HG03571 (cell line): ENCODE data around the gene AP1B1.
"Not testable (repeated sequence)": the region's sequence is repeated elsewhere in the genome, so short reads cannot be mapped to it uniquely, and the experiment has no call there.

ENCODE experiments used
- ATAC-seq: cut with Tn5 transposase; IDR thresholded peaks from one replicate; pipeline ENCODE4 v1.9.1; 2021; ENCODE audit not compliant: unreplicated experiment

Gene AP1B1

DNA sequence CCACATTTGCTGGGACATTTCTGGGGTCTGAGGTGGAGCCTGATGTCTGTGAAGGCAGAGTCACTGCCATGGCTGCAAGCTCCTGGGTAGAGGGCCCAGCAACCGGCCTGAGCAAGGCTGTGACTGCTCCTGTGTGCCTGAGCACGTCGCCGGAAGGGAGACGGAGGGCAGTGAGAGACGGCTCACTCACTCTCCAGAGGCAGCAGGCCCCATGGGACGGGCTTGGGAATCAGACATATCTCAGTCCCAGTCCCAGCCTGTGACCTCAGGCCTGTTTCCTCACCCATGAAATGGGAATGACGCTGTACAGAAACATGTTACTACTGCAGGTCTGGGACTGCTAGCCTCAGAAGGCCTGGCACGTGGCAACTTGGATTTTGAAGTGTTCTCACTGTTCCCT lies 36.5 kb downstream of the AP1B1 start:
- ATAC-seq, result no peak

DNA sequence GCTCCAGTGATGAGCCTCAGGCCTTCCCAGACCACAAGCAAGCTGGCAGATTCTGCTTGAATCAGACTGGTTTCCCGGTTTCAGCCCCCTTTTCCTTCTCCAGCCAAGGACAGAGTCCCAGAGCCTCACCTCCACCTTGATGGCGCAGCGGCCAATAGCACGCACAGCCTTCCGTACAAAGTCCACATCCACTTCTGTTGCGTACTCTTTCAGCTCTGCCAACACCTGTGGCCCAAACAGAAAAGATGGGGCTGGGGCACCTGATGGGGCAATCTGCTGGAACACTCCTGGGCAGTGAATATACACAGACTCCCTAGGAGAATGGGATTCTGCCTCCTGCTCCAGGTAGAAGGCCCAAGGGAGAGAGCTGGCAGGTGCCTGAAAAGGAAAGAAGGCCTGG lies 37.3 kb downstream of the AP1B1 start:
- ATAC-seq, result no peak

DNA sequence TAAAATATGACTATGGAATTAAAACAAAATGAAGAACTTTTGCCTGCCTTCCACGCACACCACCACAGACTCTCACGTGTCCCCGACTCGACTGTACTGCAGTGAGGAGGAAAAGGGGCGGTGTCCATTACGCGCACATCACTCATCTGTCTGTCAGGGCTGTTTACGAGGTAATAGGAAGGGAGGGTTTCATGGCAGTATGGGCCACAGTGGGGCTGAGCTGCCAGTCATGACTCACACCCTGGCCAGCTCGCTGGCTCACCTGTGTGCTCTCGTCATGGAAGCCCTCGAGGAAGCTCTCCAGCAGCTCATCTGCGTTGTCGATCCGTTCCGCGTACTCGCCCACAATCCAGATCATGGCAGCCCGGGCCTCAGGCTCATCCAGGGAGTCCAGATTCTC lies 39.4 kb downstream of the AP1B1 start:
- ATAC-seq, result no peak

DNA sequence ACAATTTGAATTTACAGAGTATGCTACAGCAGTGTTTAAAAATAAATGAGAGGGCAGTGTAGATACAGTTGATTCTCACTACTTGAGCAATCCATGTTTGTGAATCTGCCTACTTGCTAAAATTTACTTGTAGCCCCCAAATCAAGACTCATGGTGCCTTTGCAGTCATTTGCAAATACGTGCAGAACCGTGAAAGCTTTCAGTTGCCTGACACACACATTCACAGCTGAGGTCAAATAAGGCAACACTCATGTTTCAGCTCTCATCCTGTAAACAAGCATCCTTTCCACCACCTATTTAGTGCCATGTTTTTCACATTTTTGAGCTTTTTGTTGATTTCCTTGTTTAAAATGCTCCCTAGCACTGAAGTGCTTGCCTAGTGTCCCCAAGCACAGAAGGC lies 40.3 kb downstream of the AP1B1 start:
- no peak for ATAC-seq

DNA sequence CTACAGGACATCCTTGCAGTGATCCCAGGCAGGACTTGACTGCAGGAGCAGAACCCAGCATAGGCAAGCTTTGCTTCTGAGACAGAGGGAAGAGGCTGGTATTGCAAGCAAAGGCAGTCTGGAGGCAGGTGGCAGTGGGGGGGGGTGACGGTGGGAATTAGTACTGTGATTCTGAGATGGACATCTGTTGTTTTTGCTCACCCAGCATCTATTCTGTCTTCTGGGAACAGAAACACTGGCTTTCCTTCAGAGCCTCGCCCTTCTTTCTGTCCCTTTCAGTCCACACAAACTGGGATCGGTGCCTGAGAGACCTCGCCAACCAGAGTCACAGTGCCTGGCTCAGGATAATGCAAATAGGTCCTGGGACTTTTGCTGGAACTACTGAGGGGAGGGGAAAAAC lies 41.7 kb downstream of the AP1B1 start:
- no peak for ATAC-seq

DNA sequence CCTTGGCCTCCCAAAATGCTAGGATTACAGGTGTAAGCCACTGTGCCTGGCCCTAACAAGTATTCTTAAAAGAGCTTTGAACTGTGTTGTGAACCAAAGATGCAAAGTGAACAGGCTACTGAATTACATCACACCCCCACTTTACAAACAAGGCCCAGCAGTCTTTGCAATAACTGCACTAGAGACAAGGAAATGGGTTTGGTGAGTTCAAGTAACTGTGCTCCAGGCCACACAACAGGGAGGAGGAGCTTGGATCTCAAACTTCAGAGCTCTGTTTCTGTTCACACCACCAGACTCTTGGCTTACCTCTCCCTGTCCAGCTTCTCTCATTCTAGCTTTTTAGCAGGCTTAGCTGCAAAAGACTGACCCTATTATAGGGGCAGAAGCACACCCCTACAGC lies 42.4 kb downstream of the AP1B1 start:
- no peak for ATAC-seq

DNA sequence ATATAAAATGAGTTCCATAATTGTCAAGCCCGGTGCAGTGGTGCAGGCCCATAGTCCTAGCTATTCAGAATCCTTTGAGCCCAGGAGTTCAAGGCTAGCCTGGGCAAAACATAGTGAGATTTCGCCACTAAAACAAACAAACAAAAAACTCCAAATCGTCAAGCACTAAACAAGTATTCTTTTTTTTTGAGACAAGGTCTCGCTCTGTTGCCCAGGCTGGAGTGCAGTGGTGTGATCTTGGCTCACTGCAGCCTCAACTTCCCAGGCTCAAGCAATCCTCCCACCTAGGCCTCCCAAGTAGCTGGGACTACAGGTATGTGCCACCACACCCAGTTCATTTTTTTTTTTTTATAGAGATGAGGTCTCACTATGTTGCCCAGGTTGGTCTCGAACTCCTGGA lies 43.5 kb downstream of the AP1B1 start:
- not testable (repeated sequence) for ATAC-seq

DNA sequence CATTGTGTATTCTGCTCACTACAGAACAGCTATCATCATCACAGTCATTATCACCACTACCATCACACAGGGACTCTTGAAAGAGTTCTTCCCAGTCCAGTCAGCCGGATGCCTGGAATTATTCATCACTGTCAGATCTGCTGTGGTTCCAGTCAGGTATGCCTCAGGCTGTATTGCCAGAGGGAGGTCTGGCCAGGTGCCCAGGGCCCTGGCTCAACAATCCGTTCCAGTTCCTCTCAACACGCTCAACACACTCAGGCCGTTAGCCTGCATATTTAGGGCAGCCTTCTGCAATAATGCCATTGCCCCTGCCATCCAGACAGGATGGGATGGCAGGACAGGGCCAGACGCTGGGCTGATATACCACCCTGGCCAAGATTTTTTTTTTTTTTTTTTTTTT lies 44.2 kb downstream of the AP1B1 start:
- ATAC-seq, result no peak

DNA sequence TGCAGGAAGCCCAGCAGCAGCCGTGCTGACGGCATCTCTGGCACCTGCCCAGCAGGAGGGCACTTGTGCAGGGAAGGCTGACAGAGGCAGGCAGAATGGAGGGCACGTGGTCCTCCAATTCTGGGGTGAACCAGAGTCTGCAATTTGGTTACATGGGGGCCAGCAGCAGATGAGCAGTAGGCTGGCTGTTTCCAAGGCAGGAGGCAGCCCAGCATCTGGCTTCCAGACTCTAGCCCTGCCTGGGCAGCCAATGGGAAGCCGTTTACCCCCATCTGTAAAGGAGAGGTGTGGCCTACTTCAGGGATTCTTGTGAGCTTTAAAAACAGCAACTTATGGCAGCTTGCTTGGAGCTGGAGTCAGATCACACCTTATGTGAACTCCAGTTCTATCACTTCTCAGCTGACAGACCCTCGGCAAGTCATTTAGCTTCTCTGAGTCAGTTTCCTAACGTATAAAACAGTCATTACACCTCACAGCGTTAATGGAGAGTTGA lies 45.0 kb downstream of the AP1B1 start:
- no peak for ATAC-seq

DNA sequence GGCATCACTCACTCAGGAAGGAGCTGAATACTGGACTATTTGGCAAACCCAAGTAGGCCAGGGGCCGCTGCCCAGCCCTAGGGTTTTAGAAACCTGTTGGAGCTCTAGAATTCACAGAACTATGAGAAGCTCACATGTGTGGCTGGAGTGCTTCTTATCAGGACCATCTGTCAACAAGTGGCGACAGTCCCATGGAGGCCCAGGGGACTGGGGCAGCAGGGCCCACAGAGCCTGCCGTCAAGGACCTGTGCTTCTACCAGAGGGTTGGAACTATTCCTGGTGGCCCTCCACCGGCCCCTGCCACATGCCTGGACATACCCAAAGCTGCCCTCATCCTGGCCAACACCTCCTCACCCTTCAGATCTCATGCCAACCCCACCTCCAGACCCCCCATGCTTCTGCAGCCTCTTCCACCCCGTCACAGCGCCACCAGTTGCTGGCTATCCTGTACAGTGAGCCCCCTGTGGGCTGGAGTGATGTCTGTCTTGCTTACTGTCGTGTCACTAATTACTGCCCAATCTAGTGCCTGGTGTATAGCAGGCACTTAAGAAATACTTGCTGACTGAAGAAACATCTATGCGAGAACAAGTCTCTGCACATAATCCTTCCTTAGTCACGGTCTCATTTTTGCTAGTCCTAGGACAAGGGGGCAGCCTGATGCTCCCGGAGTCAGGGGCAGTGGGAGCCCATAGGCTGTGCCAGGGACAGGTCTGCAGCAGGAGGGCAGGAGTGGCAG lies 45.6 kb downstream of the AP1B1 start:
- ATAC-seq, result no peak

DNA sequence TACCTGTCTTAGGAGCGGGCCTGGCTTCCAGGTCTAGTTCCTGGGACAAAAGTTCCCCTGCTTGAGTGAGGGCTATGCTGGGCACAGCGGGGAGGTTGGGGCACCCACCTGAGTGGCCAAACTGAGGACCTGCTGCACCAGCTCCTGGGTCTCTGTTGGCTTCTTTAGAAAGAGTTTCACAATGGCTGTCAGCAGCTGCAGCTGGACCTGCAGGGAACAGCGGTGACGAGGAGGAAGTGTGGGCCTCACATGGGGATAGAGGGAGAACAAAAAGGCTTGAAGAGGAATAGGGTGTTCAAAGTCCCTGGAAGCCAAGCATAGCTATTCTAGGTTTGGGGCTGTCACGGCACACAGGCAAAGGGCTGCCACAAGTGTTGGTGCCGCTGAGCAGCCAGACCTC lies 46.2 kb downstream of the AP1B1 start:
- ATAC-seq, result no peak

DNA sequence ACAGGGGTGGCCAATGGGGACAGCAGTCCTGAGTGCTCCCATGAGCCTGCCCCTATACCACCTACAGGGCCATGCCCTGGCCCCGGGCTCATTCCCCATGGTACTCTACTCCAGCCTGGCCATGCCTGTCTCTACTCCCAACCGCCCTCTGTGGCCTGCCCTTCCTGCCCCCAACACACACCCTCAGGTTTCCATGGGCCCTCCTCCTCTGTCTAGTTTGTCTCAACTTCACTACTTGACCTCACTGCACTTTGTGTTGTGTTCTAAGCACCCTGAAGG lies 46.6 kb downstream of the AP1B1 start:
- no peak for ATAC-seq

DNA sequence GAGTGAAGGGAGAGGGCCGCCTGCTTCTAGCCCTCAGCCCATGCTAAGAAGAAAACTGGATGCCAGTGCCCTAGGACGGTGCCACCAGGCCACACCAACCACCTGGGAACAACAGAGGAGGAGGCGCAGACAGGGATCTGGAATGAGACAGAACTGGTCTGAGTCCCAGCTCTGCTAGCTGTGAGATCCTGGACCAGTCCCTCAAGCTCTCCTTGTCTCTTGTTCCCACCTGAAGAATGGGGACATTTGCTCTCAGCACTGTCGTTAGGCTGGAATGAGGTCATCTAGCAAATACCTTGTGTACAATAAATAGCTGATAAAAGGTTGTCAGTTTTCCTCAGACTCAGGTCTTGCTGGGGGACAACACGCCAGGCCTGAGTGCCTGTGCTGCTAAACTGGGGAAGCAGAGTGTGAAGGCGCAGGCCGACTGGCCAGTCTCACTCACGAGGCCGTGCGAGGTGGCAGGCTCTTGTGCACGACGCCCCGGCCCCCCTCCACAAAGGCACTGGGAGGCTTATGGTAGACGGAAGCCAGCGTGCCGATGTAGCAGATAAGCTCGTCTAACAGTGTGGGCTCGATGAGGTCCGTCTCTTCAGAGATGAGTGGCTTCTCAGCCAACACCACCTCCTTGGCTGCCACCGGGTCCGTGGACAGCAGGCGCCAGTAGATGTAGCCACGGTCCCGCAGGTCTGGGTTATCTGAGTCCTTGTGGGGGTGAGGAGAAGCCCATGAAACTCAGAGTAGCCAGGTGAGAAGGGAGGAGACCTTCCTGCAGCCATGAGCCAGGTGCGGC lies 47.1 kb downstream of the AP1B1 start:
- no peak for ATAC-seq

DNA sequence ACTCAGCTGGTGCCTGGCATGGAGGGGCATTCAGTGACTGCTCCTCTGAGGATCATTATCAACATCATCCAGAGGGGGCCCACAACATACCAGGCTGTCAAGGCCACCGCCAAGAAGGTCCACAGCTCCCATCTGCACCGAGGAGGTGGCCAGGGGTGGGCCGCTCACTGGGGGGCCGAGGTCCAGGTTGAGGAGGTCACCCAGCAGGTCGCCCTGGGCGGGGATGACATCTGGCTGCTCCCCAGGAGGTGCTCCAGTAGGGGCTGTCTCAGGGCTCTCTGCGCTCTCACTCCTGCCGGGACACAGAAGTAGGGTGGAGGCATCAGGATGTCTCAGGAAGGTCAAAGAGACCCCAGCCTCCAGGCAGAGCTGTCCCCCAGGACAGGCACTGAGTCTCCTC lies 47.8 kb downstream of the AP1B1 start:
- ATAC-seq, result no peak

DNA sequence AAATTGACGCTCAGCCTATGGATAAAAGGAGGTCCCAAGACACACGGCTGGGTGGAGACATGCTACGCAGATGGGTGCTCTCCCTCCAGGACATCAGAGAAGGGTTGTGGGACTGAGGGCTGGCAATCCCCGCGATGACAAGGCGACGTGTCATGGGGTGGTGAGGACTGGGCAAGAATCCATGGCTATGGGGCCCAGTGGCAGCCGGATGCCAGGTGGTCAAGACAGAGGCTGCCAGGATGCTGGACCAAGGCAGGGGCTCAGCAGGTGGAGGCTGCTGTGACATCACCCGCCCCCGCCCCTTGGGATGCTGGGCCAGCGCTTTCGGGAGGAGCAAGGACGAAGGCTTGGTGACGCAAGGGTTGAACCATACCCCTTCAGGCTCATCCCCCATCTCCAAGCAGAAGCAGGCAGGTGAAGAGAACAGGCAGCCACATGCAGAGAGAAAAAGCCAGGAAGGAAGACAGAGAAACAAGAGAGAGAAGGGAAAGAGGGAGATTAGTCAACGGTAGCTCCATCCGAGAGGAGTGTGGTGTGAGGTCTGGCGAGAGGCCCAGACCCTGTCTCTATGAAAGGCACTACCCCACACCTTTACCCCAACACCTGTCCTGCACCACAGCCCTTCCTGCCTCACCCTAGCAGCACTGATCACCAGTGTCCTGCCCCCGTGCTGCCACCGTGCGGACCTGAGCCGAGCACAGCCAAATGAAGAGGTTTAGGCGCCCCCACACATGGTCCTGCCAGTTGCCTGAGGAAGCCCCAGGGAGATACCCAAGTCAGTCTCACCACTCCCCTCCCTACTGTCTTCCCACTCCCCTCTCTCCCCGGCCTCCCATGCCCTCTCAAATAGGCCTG lies 48.8 kb downstream of the AP1B1 start:
- no peak for ATAC-seq

DNA sequence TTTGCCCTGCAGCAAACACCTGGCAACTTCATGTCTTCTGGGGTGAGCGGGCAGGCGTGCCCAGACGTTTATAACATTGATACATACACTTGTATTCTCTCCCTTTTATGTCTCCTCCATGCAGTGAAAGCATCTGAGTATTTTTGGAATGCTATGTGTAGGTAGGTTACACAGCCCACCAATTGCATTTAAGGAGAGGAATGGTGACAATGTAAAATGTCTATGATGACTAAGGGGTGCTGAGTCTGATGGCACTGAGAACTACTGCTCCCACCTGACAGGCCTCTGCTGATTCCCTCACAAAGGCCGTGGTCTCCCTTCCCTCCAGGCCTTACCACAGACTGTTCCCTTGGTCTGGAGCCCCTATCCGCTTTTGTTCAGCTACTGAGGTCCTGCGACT lies 50.0 kb downstream of the AP1B1 start:
- ATAC-seq, result no peak

DNA sequence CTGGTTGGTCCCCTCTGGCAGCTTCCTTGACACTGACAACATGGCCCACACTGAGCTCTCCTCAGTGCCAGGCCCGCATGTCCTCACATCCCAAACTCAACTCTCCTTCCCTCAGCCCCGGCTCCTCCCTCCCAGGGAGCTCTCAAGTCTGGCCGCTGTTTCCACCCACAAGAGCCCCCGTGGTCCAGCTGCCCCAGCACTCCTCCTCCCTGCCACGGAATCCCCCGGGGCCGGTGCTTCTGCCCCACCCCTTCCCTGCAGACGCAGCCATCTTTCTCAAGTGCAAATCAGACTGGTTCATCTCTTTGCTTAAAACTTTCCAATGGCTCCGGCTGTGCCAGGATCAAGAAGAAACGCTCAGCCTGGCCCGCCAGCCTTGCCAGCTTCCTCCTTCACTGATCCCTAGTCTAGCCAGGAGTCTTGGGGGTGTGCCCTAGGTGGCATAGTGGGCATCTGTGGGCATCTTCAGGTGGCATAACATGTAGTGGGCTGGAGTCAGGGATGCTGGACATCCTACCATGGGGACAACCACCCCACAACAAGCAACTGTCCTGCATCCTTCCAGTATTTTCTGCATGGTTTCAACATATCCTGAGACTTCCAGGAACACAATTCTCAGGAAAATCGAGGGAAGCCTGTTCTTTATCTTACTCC lies 50.6 kb downstream of the AP1B1 start:
- no peak for ATAC-seq

DNA sequence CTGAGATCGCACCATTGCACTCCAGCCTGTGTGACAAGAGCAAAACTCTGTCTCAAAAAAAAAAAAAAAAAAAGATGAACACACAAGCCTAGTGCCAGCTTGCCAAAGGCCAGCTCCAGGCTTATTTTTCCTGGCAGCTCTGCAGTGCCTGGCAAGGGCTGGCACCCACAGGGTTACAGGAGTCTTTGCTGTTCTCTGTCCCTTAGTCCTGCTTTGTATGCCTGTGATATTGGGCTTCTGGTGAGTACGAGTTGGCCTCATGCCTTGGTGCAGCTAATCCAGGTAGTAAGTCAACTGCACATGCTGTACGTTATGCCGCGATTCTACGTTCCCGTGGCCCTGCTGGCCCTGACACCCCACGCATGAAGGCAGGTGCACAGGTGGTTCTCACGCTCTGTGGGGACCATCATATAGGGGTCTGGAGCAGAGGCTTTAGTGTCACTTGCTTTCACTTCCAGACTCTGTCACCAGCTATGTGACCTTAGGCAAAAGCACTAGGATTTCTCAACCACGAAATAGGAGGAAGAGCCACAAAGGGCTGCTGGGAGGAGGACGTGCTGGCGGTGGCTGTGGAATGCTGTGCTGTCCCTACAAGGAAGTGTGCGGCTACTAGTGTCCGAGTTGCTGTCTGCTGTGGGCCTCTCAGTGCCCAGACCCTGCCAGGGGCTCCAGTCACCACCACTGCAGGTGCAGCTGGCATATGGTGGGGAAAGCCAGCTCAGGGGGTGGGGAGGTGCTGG lies 51.4 kb downstream of the AP1B1 start:
- no peak for ATAC-seq

DNA sequence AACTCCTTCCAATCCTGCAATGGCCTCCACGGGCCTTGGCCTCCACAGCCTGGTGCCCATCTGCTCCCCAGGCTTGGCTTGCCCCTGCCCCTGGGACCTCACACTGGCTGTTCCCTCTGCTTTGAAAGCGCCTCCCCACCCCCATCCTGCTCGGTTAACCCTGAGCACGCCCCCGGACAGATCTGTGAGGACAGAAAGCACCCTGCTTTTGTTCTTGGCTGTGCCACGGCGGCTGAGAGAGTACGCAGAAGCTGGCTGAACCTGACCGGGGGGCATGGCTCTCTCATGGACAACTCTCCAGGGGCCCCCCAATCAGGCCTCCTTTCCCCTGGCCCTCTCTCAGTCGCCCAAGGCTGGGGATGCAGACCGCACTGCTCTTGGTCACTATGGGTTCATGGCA lies 52.7 kb downstream of the AP1B1 start:
- no peak for ATAC-seq

DNA sequence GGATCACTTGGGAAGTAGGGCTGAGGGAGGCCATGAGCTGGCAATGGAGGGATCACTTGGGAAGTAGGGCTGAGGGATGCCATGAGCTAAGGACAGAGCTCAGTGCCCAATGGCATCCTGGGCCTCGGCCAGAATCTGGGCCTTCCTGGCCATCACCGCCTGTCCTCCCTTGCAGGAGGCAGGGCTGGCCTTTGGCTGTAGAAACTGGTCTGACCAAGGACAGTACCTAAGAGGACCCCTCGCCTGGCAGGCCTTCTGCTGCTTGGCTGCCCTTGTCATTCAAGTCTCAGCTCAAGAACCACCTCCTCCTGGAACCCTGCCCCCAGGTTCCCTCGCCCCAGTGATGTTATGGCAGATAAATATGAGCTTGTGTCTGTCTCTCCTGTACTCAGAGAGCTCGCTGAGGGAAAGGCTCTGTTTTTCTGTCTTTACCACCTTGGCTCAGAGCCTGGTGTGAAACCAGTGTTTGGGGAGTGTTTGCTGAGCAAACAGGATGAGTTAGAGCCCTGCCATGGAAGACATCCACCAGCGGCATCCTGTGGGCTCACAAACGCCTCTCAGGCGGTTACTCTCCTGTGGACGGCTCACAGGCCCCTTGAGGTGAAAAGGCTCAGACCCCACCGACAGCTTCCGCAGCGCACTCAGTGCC lies 53.5 kb downstream of the AP1B1 start:
- no peak for ATAC-seq
